Mammary epithelial cell (primary cell): ENCODE results near the gene XIAP.

Experiments used
- CTCF ChIP-seq, 2 donors: IDR thresholded peaks in 1 of 2; conservative IDR thresholded peaks in 1 of 2; 2 replicates each; pipeline ENCODE4 v1.5.1; 2011 to 2012; ENCODE audit warnings: inconsistent platforms in 2 of 2, low read length in 2 of 2, mild to moderate bottlenecking in 2 of 2, control low read depth in 1 of 2, low read depth in 1 of 2; ENCODE audit not compliant: insufficient read depth in 1 of 2; ENCODE audit errors: extremely low read depth in 1 of 2
- EZH2 ChIP-seq: IDR thresholded peaks from 2 replicates; pipeline ENCODE4 v1.6.1; 2012; ENCODE audit warnings: low read length, inconsistent platforms, borderline replicate concordance

GRCh38 chrX:123881330-123881729 lies 21.5 kb downstream of the XIAP start:
- TF ChIP-seq CTCF (conservative IDR thresholded peaks at IDR 0.05 in 1 of 2, IDR thresholded peaks at IDR 0.05 in 1 of 2; ENCODE audit: extremely low read depth in 1 of 2, insufficient read depth in 1 of 2, low read depth in 1 of 2, low read length in 2 of 2) (no peak), EZH2 (no peak)
